Effector memory CD4-positive, alpha-beta T cell (primary cell): ENCODE results near the gene MZT2A.
"Not testable (repeated sequence)": the region's sequence is repeated elsewhere in the genome, so short reads cannot be mapped to it uniquely, and the experiment has no call there.

Experiments used
- DNase-seq, 3 donors: peaks; one replicate each; pipeline ENCODE4 v3.0.0-alpha.2; 2020
- H3K27ac ChIP-seq: 2 replicates; pipeline ENCODE4 v1.7.0; 2013; ENCODE audit warnings: mild to moderate bottlenecking, low read length, moderate library complexity; ENCODE audit not compliant: insufficient read depth, poor library complexity, severe bottlenecking
- H3K27me3 ChIP-seq: replicated peaks from 2 replicates; pipeline ENCODE4 v1.7.0; 2013; ENCODE audit warnings: mild to moderate bottlenecking, low read length; ENCODE audit not compliant: insufficient read depth, control insufficient read depth, poor library complexity, severe bottlenecking
- H3K36me3 ChIP-seq: 2 replicates; pipeline ENCODE4 v1.7.0; 2013; ENCODE audit warnings: mild to moderate bottlenecking, low read length, moderate library complexity; ENCODE audit not compliant: control insufficient read depth, insufficient read depth
- H3K4me1 ChIP-seq: 2 replicates; pipeline ENCODE4 v1.7.0; 2013; ENCODE audit warnings: low read length, mild to moderate bottlenecking; ENCODE audit not compliant: control insufficient read depth, insufficient read depth, poor library complexity, severe bottlenecking
- H3K4me3 ChIP-seq: 2 replicates; pipeline ENCODE4 v1.7.0; 2013; ENCODE audit warnings: low read length, low read depth, mild to moderate bottlenecking; ENCODE audit not compliant: insufficient read depth, poor library complexity, severe bottlenecking
- H3K9me3 ChIP-seq: 2 replicates; pipeline ENCODE4 v1.7.0; 2013; ENCODE audit warnings: mild to moderate bottlenecking, low read length, moderate library complexity; ENCODE audit not compliant: control insufficient read depth

The MZT2A gene

GRCh38 chr2:131480351-131480750 lies 11.8 kb downstream of the MZT2A start:
- DNase-seq, H3K27me3 ChIP-seq, H3K27ac ChIP-seq, H3K4me3 ChIP-seq, H3K9me3 ChIP-seq, H3K4me1 ChIP-seq, H3K36me3 ChIP-seq: not testable (repeated sequence)

DNA sequence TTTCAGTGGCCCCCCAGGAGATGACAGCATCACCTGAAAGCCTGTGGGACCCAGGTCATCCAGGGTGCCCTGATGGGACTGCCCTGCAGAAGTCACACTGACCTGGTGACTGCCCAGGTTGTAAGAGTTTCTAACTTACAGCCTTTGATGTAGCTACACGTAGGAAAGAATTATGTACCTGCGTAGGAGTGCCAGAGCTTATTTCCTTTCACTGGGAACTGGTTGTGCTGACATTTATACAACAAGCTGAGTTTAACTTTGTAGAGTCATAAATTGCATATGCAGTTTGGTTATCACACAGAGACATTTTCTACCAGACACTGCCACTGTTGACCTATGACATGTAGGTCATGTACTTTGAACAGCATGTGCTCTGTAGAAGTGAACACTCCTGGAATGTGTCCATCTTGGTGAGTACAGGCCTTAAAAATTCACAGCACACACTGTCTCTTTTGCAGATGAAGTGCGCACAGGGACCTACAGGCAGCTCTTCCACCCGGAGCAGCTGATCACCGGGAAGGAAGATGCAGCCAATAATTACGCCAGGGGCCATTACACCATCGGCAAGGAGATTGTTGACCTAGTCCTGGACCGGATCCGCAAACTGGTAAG lies 13.2 kb downstream of the MZT2A start:
- H3K4me1 ChIP-seq, H3K27ac ChIP-seq, H3K36me3 ChIP-seq, DNase-seq, H3K9me3 ChIP-seq, H3K4me3 ChIP-seq, H3K27me3 ChIP-seq: not testable (repeated sequence)

DNA sequence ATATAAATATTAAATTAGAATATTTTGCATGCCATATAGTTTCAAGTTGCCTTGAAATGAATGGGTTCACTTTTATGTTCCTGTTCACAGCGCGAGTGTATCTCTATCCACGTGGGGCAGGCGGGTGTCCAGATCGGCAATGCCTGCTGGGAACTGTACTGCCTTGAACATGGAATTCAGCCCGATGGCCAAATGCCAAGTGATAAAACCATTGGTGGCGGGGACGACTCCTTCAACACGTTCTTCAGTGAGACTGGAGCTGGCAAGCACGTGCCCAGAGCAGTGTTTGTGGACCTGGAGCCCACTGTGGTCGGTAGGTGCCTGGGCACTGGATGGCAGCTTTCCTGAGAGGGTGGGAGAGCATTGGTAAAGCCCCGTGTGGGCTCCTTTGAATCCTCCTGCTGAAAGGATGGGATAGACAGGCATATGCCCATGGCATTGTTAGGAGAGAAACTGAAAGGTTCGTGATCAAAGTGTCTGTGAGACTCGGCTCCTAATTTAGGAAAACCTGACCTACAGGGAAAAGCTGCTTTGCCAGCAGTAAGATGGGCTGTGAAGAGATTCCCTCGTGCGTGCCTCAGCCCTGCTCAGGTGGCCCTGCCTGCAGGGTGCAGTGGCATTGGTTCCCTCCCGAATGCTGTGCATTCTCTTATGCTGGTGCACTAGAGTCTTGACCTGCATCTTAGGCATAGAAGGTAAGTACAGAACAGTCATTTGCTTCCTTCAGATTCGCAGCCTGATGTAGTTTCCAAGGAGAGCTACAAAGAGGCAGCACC lies 13.9 kb downstream of the MZT2A start:
- DNase-seq, H3K27ac ChIP-seq, H3K4me1 ChIP-seq, H3K4me3 ChIP-seq, H3K27me3 ChIP-seq, H3K9me3 ChIP-seq, H3K36me3 ChIP-seq: not testable (repeated sequence)

DNA sequence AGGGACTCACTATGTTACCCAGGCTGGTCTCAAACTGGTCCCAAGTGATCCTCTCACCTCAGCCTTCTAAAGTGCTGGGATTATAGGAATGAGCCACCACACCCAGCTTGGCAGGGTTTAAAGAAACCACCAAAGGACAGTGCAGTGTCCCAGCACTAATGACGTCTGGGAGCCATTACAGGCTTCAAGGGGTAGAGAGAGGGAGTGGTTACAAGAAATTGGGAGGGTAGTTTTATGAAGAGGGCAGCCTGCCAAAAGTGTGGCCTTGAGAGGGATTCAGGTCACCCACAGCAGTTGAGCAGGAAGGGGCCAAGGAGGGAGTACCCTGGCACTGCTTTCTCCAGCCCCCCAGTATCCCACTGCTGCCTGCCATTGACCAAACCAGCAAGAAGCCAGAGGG lies 15.0 kb downstream of the MZT2A start:
- H3K27me3 ChIP-seq, DNase-seq, H3K4me1 ChIP-seq, H3K27ac ChIP-seq, H3K36me3 ChIP-seq, H3K4me3 ChIP-seq, H3K9me3 ChIP-seq: not testable (repeated sequence)

DNA sequence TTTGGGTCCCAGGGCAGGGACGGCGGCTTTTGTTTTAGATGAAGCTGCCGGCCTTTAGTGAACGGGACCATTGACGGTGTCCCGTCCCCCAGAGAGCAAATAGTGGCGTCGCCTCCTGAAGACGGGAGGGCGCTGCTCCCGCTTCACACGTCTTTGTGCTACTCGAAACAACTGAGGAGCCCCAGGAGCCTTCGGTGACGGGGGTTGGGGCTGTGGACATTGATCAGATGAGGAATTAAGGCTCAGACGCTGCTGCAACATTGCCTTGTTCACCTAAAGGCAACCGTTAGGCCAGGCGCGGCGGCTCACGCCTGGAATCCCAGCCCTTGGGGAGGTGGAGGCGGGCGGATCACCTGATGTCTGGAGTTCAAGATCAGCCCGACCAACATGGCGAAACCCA lies 15.8 kb downstream of the MZT2A start:
- H3K27me3 ChIP-seq, H3K9me3 ChIP-seq, DNase-seq, H3K36me3 ChIP-seq, H3K27ac ChIP-seq, H3K4me1 ChIP-seq, H3K4me3 ChIP-seq: not testable (repeated sequence)

DNA sequence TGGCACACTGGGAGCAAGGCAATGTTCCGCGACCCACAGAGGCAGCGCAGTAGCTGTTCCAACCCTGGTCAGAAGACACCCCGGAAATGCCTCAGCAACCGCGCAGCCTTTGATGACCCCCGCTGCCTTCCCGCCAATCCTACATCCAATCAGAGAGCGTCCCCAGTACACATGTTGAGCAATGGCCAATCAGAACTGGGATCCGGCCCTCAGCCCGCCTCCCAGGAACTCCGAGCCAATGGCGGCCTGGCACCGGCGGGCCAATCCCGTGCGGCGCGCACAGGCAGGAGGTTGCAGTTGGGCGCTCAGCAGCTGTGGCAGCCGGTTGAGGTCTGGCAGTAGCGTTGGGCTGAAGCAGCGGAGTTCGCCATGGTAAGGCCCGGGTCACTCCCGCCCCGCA lies 16.4 kb downstream of the MZT2A start, which contains the start of gene TUBA3D:
TSS of gene TUBA3D (plus strand) at position 289 of the 400 bp plus-strand sequence. CDS start at position 370, 81 bp downstream.
- Histone ChIP-seq H3K4me1 (no peaks in the 10 kb centered on the region), H3K27ac (no peak within 1 kb of the TSS), H3K9me3 (no peaks in the 10 kb centered on the region), H3K4me3 (no peak within 1 kb of the TSS), H3K36me3 (no peaks in the 10 kb centered on the region), H3K27me3 (no peaks in the 10 kb centered on the region)
- DNase-seq: no peak

- DNase-seq, H3K27me3 ChIP-seq, H3K36me3 ChIP-seq, H3K4me3 ChIP-seq, H3K9me3 ChIP-seq, H3K27ac ChIP-seq, H3K4me1 ChIP-seq: not testable (repeated sequence)
These were observed 18.9 kb downstream of the MZT2A start for GRCh38 chr2:131473266-131473665.

DNA sequence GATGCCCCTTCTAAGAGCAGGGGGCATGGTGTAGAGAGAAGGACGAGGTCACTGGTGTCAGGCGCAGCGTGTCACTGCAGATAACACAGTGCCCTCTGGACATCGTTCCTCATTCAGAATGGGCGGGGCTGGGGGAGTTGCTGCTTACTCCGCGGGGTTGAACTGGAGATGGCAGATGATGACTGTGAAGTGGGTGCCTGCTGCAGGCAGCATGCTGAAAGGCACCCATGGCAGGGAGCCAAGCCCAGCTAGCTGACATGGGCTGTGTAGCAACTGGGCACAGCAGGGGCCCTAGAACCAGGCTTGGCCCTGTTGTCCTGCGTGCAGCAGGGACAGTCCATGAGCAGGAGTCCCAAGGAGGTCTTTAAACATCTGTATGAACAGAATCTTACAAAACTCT lies 20.6 kb downstream of the MZT2A start:
- H3K36me3 ChIP-seq, H3K4me1 ChIP-seq, H3K27me3 ChIP-seq, H3K4me3 ChIP-seq, H3K27ac ChIP-seq, H3K9me3 ChIP-seq, DNase-seq: not testable (repeated sequence)

DNA sequence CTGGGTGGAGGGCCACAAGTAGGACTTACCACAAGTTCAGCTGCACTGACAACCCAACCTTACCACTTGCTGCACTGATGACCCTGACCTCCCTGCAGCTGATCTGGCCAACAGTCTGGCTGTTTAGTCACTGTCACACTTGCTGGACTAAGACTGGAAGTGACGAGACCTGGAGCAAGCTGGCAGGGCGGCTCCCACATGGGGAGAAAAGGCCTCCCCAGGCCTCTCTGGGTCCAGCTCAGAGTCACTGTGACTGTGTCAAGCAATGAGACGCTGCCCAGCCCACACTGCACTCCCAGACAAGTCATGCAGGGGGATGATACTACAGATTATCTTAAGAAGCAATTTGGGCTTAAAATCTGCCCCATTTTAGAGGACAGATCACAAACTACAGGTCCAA lies 21.3 kb downstream of the MZT2A start:
- not testable (repeated sequence) for DNase-seq, H3K27me3 ChIP-seq, H3K27ac ChIP-seq, H3K36me3 ChIP-seq, H3K4me1 ChIP-seq, H3K9me3 ChIP-seq, H3K4me3 ChIP-seq

- H3K4me3 ChIP-seq, H3K27ac ChIP-seq, H3K36me3 ChIP-seq, H3K9me3 ChIP-seq, H3K27me3 ChIP-seq, H3K4me1 ChIP-seq, DNase-seq: not testable (repeated sequence)
These were observed 24.5 kb downstream of the MZT2A start for GRCh38 chr2:131467722-131468121.
